ENCODE measurements around the gene CARD9.

The CARD9 gene

GRCh38 chr9:136357202-136357725 is 16.2 kb downstream of the CARD9 start:
- Histone ChIP-seq H3K4me3 (ENCODE audit: low read depth, low read length, poor library complexity, severe bottlenecking) (no peak overlapping the region), H3K27ac (ENCODE audit: low read depth, low read length, poor library complexity, severe bottlenecking) (no peak overlapping the region), H3K4me2 (ENCODE audit: low read length) (no peak overlapping the region), H3F3A (ENCODE audit: insufficient read depth, low read length) (no peaks in the 10 kb centered on the region), H3K9me2 (ENCODE audit: low read depth, low read length) (no peaks in the 10 kb centered on the region), H3K36me3 (ENCODE audit: insufficient read depth, low read length) (no peaks in the 10 kb centered on the region), H3K27me3 (ENCODE audit: insufficient read depth, low read length) (peaks cover 17% of the 10 kb centered on the region; the same call in 1 of the 2 replicates), H3K4me1 (ENCODE audit: insufficient read depth, low read length, severe bottlenecking) (no peaks in the 10 kb centered on the region), H3K79me2 (ENCODE audit: insufficient read depth, low read length) (no peaks in the 10 kb centered on the region), H3K9ac (ENCODE audit: low read length) (no peak overlapping the region), H3K9me3 (ENCODE audit: low read length) (no peaks in the 10 kb centered on the region), H2AFZ (ENCODE audit: low read length) (no peak overlapping the region), H4K20me1 (ENCODE audit: insufficient read depth, low read length) (no peaks in the 10 kb centered on the region)
- TF ChIP-seq CTCF (IDR thresholded peaks at IDR 0.05; ENCODE audit: low read length) (no peak), EZH2 (IDR thresholded peaks at IDR 0.05; ENCODE audit: borderline replicate concordance, low read length) (no peak)

GRCh38 chr9:136355616-136356557 is 17.6 kb downstream of the CARD9 start:
- H2AFZ ChIP-seq (ENCODE audit: low read length) = no peak overlapping the region
- TF ChIP-seq CTCF (IDR thresholded peaks at IDR 0.05; ENCODE audit: low read length) (no peak), EZH2 (IDR thresholded peaks at IDR 0.05; ENCODE audit: borderline replicate concordance, low read length) (no peak)
- no peak overlapping the region for H3K4me3 ChIP-seq (ENCODE audit: low read depth, low read length, poor library complexity, severe bottlenecking)
- H3K9me2 ChIP-seq (ENCODE audit: low read depth, low read length) = no peaks in the 10 kb centered on the region
- H3K36me3 ChIP-seq (ENCODE audit: insufficient read depth, low read length) = no peaks in the 10 kb centered on the region
- H3K9ac ChIP-seq (ENCODE audit: low read length) = no peak overlapping the region
- no peaks in the 10 kb centered on the region for H4K20me1 ChIP-seq (ENCODE audit: insufficient read depth, low read length)
- H3F3A ChIP-seq (ENCODE audit: insufficient read depth, low read length) = no peaks in the 10 kb centered on the region
- H3K27me3 ChIP-seq (ENCODE audit: insufficient read depth, low read length) = peaks cover 17% of the 10 kb centered on the region; the same call in 1 of the 2 replicates
- H3K4me2 ChIP-seq (ENCODE audit: low read length) = no peak overlapping the region
- no peaks in the 10 kb centered on the region for H3K4me1 ChIP-seq (ENCODE audit: insufficient read depth, low read length, severe bottlenecking)
- no peaks in the 10 kb centered on the region for H3K9me3 ChIP-seq (ENCODE audit: low read length)
- no peak overlapping the region for H3K27ac ChIP-seq (ENCODE audit: low read depth, low read length, poor library complexity, severe bottlenecking)
- no peaks in the 10 kb centered on the region for H3K79me2 ChIP-seq (ENCODE audit: insufficient read depth, low read length)

GRCh38 chr9:136354592-136355085 is 18.8 kb downstream of the CARD9 start:
- Histone ChIP-seq H3K4me2 (ENCODE audit: low read length) (no peak overlapping the region), H3K9me2 (ENCODE audit: low read depth, low read length) (no peaks in the 10 kb centered on the region), H3K79me2 (ENCODE audit: insufficient read depth, low read length) (no peaks in the 10 kb centered on the region), H3F3A (ENCODE audit: insufficient read depth, low read length) (no peaks in the 10 kb centered on the region), H3K27ac (ENCODE audit: low read depth, low read length, poor library complexity, severe bottlenecking) (no peak overlapping the region), H3K9ac (ENCODE audit: low read length) (no peak overlapping the region), H3K4me1 (ENCODE audit: insufficient read depth, low read length, severe bottlenecking) (no peaks in the 10 kb centered on the region), H3K27me3 (ENCODE audit: insufficient read depth, low read length) (peaks cover 17% of the 10 kb centered on the region; the same call in 1 of the 2 replicates), H3K36me3 (ENCODE audit: insufficient read depth, low read length) (no peaks in the 10 kb centered on the region), H4K20me1 (ENCODE audit: insufficient read depth, low read length) (no peaks in the 10 kb centered on the region), H2AFZ (ENCODE audit: low read length) (no peak overlapping the region), H3K9me3 (ENCODE audit: low read length) (no peaks in the 10 kb centered on the region), H3K4me3 (ENCODE audit: low read depth, low read length, poor library complexity, severe bottlenecking) (no peak overlapping the region)
- TF ChIP-seq CTCF (IDR thresholded peaks at IDR 0.05; ENCODE audit: low read length) (no peak), EZH2 (IDR thresholded peaks at IDR 0.05; ENCODE audit: borderline replicate concordance, low read length) (no peak)

All from OCI-LY1 (cell line).